NB4 (cell line): ENCODE results near the gene STK24.

Experiments
- CTCF ChIP-seq: IDR thresholded peaks from one replicate; pipeline ENCODE4 v1.5.1; 2012; ENCODE audit warnings: low read depth, low read length
- MYC ChIP-seq: IDR thresholded peaks from 2 replicates; pipeline ENCODE4 v1.6.1; 2011; ENCODE audit warnings: low read depth, low read length
- POLR2A ChIP-seq: IDR thresholded peaks from 2 replicates; pipeline ENCODE4 v1.6.1; 2011; ENCODE audit warnings: mild to moderate bottlenecking; ENCODE audit not compliant: insufficient read length; ENCODE audit errors: extremely low read depth
- TF ChIP-seq, protein P1 (sequence below): IDR thresholded peaks from 2 replicates; pipeline ENCODE4 v1.6.1; 2011; ENCODE audit warnings: low read depth, low read length

DNA sequence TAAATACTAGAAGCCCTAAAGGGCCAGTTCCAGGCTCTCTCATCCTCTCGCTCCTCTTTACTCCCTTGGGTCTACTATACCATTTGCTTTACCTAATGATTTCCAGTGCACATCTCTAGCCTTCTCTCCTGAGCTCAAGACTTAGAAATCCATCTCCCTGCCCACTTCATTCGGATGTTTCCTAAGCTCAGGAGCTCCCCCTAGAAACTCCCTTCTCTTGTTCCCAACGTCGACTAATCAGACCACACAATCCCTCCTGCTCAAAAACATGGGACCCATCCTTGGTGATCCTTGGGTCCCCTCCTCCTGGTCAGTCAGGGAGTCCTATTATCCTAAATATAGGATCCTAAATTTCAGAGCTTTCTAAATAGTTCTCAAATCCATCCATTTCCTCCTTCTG, 21.1 kb upstream of the STK24 start:
- TF ChIP-seq CTCF, result peak; percentile 16
- no peak for TF ChIP-seq POLR2A
- TF ChIP-seq MYC, result no peak
- TF ChIP-seq, protein P1, sequence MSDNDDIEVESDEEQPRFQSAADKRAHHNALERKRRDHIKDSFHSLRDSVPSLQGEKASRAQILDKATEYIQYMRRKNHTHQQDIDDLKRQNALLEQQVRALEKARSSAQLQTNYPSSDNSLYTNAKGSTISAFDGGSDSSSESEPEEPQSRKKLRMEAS, result no peak
